Stomach smooth muscle (tissue), 2 donors: Measurements from ENCODE around the gene SP110.
"Not testable (repeated sequence)": the region's sequence is repeated elsewhere in the genome, so short reads cannot be mapped to it uniquely, and the experiment has no call there.

Experiments
- H3K27ac ChIP-seq: one replicate; pipeline ENCODE4 v1.7.0; 2013; ENCODE audit warnings: mild to moderate bottlenecking, low read length, inconsistent platforms
- H3K27me3 ChIP-seq, 2 donors: one replicate each; pipeline ENCODE4 v1.7.0; 2013; ENCODE audit warnings: low read length in 2 of 2; ENCODE audit not compliant: insufficient read depth in 2 of 2, control insufficient read depth in 1 of 2
- H3K36me3 ChIP-seq, 2 donors: one replicate each; pipeline ENCODE4 v1.7.0; 2013; ENCODE audit warnings: low read length in 2 of 2; ENCODE audit not compliant: control insufficient read depth in 2 of 2, insufficient read depth in 2 of 2
- H3K4me1 ChIP-seq: one replicate; pipeline ENCODE4 v1.7.0; 2013; ENCODE audit warnings: low read length; ENCODE audit not compliant: control insufficient read depth, insufficient read depth
- H3K4me3 ChIP-seq, 2 donors: one replicate each; pipeline ENCODE4 v1.7.0; 2013; ENCODE audit warnings: low read length in 2 of 2
- H3K9ac ChIP-seq, 2 donors: one replicate each; pipeline ENCODE4 v1.7.0; 2013; ENCODE audit warnings: low read length in 2 of 2, mild to moderate bottlenecking in 1 of 2
- H3K9me3 ChIP-seq, 2 donors: one replicate each; pipeline ENCODE4 v1.7.0; 2013; ENCODE audit warnings: low read length in 2 of 2; ENCODE audit not compliant: control insufficient read depth in 2 of 2
- donor health status: healthy.
- donor health status: Pancreatic carcinoma.

SP110 gene

GRCh38 chr2:230127195-230127594, 92.6 kb downstream of the SP110 start:
- Histone ChIP-seq H3K9ac (no peak overlapping the region), H3K9me3 (no peaks in the 10 kb centered on the region), H3K36me3 (no peaks in the 10 kb centered on the region), H3K27ac (no peak overlapping the region), H3K4me1 (no peaks in the 10 kb centered on the region), H3K4me3 (no peak overlapping the region), H3K27me3 (no peaks in the 10 kb centered on the region)

GRCh38 chr2:230124757-230125431, 94.9 kb downstream of the SP110 start:
- Histone ChIP-seq H3K4me3 (no peak overlapping the region), H3K27me3 (no peaks in the 10 kb centered on the region), H3K9ac (no peak overlapping the region), H3K9me3 (no peaks in the 10 kb centered on the region), H3K36me3 (no peaks in the 10 kb centered on the region), H3K4me1 (no peaks in the 10 kb centered on the region), H3K27ac (no peak overlapping the region)

GRCh38 chr2:230124235-230124634, 95.5 kb downstream of the SP110 start:
- H3K4me1 ChIP-seq: no peaks in the 10 kb centered on the region
- no peaks in the 10 kb centered on the region for H3K36me3 ChIP-seq
- H3K9ac ChIP-seq: no peak overlapping the region
- peaks cover 0 to 3% of the 10 kb centered on the region in 2 donors for H3K9me3 ChIP-seq
- H3K4me3 ChIP-seq: no peak overlapping the region
- H3K27ac ChIP-seq: no peak overlapping the region
- no peaks in the 10 kb centered on the region for H3K27me3 ChIP-seq

- H3K27ac ChIP-seq, H3K9ac ChIP-seq, H3K4me3 ChIP-seq, H3K9me3 ChIP-seq, H3K4me1 ChIP-seq, H3K27me3 ChIP-seq, H3K36me3 ChIP-seq: not testable (repeated sequence)
Measured at GRCh38 chr2:230120376-230120775, 99.4 kb downstream of the SP110 start.

- not testable (repeated sequence) for H3K4me3 ChIP-seq, H3K9ac ChIP-seq, H3K27ac ChIP-seq
Measured at GRCh38 chr2:230119827-230120226, 100.0 kb downstream of the SP110 start.

More at GRCh38 chr2:230119827-230120226, 100.0 kb downstream of the SP110 start:
- H3K27me3 ChIP-seq, H3K4me1 ChIP-seq, H3K36me3 ChIP-seq, H3K9me3 ChIP-seq: not testable (repeated sequence)
